K562 (cell line): ENCODE measurements around the gene MIER2. TPM values are rescaled to one million over a fixed set of nuclear protein-coding genes. Genes with fewer than 3 reads are reported as not detected.
A peak's percentile ranks its signal among the peaks of the same experiment; 100 is the strongest.

Experiments used
- ATAC-seq: fragments of 200-7000 bp; cut with Tn5 transposase; 3 replicates; pipeline ENCODE4 v1.9.1; 2020; ENCODE audit warnings: moderate library complexity
- BruUV-seq: library from RNA; stranded (reverse); fragments of 400-500 nt; replicated peaks from 2 replicates; lab custom pipeline; 2021; lab: Mats Ljungman, UMichigan
- CTCF ChIA-PET: fragments of 300-600 bp; formaldehyde crosslinking; extraction: SDS; loops from one replicate; lab custom pipeline; 2021; ENCODE audit warnings: low intra/inter-chr PET ratio; lab: Yijun Ruan, JAX
- POLR2A ChIA-PET: fragments of 300-600, 350-650 bp; sonication (Branson Sonifier 250); formaldehyde crosslinking; extraction: SDS; loops from one replicate; lab custom pipeline; 2021; ENCODE audit warnings: antibody characterized with exemption, inconsistent platforms; lab: Yijun Ruan, JAX
- DNase-seq, 4 experiments: peaks; one replicate each; pipeline versions ENCODE4 v3.0.0 to v3.0.0-alpha.2; 2011 to 2018; ENCODE audit warnings: low spot score in 3 of 4, mixed read lengths in 3 of 4; ENCODE audit errors: extremely low read depth in 1 of 4
- FAIRE-seq: peaks from 2 replicates; lab custom pipeline; 2011; peaks lifted over from hg19 to GRCh38; lab: Jason Lieb, UNC
- H2AFZ ChIP-seq: 2 replicates; pipeline ENCODE4 v1.6.0; 2011; ENCODE audit warnings: low read depth, low read length, control low read depth, inconsistent platforms
- H3K27ac ChIP-seq: fragments of 200-600 bp; 3 replicates; pipeline ENCODE4 v1.8.0; 2011; ENCODE audit warnings: low read depth, mild to moderate bottlenecking, control low read depth, inconsistent platforms, low read length, moderate library complexity, mixed read lengths; ENCODE audit errors: extremely low read depth
- H3K27me3 ChIP-seq, 2 experiments: fragments of 300-600 bp in 1 of 2; 2 replicates in 1 of 2; 3 replicates in 1 of 2; pipeline versions ENCODE4 v1.6.0 to v1.8.0; 2011; ENCODE audit warnings: inconsistent platforms in 2 of 2, low read length in 2 of 2, mild to moderate bottlenecking in 1 of 2, mixed read lengths in 1 of 2, moderate library complexity in 1 of 2; ENCODE audit not compliant: control insufficient read depth in 2 of 2, insufficient read depth in 2 of 2
- H3K36me3 ChIP-seq: fragments of 300-600 bp; 3 replicates; pipeline ENCODE4 v1.8.0; 2011; ENCODE audit warnings: mild to moderate bottlenecking, low read length, inconsistent platforms; ENCODE audit not compliant: control insufficient read depth, insufficient read depth
- H3K4me1 ChIP-seq, 2 experiments: fragments of 200-600 bp in 1 of 2; replicated peaks in 1 of 2; 2 replicates in 1 of 2; 3 replicates in 1 of 2; pipeline versions ENCODE4 v1.5.1 to v1.8.0; 2011; ENCODE audit warnings: inconsistent platforms in 2 of 2, low read length in 2 of 2, mild to moderate bottlenecking in 1 of 2, mixed read lengths in 1 of 2, moderate library complexity in 1 of 2; ENCODE audit not compliant: control insufficient read depth in 2 of 2, insufficient read depth in 2 of 2
- H3K4me2 ChIP-seq: 2 replicates; pipeline ENCODE4 v1.6.1; 2011; ENCODE audit warnings: low read length, control low read depth, inconsistent platforms, mixed read lengths; ENCODE audit not compliant: insufficient read depth
- H3K4me3 ChIP-seq: fragments of 200-600 bp; sonication (generic), shearing (Covaris generic); 2 replicates; pipeline ENCODE4 v1.5.1; 2016; ENCODE audit warnings: control low read depth, inconsistent platforms
- H3K79me2 ChIP-seq: fragments of 200-600 bp; 3 replicates; pipeline ENCODE4 v1.8.0; 2011; ENCODE audit warnings: low read length, inconsistent platforms; ENCODE audit not compliant: control insufficient read depth, insufficient read depth
- H3K9ac ChIP-seq, 2 experiments: 2 replicates each; pipeline versions ENCODE4 v1.6.0 to v1.6.1; 2011; ENCODE audit warnings: low read depth in 2 of 2, low read length in 2 of 2, control low read depth in 1 of 2, inconsistent platforms in 1 of 2, mild to moderate bottlenecking in 1 of 2, mixed read lengths in 1 of 2; ENCODE audit not compliant: insufficient read depth in 1 of 2
- H3K9me1 ChIP-seq: one replicate; pipeline ENCODE4 v1.6.0; 2011; ENCODE audit warnings: inconsistent platforms, mild to moderate bottlenecking, low read length, moderate library complexity; ENCODE audit not compliant: control insufficient read depth, insufficient read depth
- H3K9me3 ChIP-seq: replicated peaks from 2 replicates; pipeline ENCODE4 v1.5.1; 2011; ENCODE audit warnings: low read depth, low read length, inconsistent platforms; ENCODE audit not compliant: control insufficient read depth, insufficient read depth
- H4K20me1 ChIP-seq: replicated peaks from 2 replicates; pipeline ENCODE4 v1.6.1; 2011; ENCODE audit warnings: low read length, inconsistent platforms, mixed read lengths; ENCODE audit not compliant: control insufficient read depth, insufficient read depth
- BCL6 ChIP-seq: fragments of 250-450 bp; sonication (Bioruptor Pico); IDR thresholded peaks from 2 replicates; pipeline ENCODE4 v1.4.0; 2020
- C11orf30 ChIP-seq: fragments of 450-650 bp; IDR thresholded peaks from 2 replicates; pipeline ENCODE4 v1.6.1; 2016; ENCODE audit warnings: low read depth, mild to moderate bottlenecking
- CBFB ChIP-seq: sonication (generic); formaldehyde crosslinking; IDR thresholded peaks from 2 replicates; pipeline ENCODE4 v1.4.0; 2020; ENCODE audit warnings: mild to moderate bottlenecking, missing genetic modification reagents
- CREM ChIP-seq: IDR thresholded peaks from 2 replicates; pipeline ENCODE4 v1.6.1; 2014; ENCODE audit warnings: antibody characterized with exemption, low read depth
- IFI16 ChIP-seq: fragments of 250-450 bp; sonication (Bioruptor Pico); IDR thresholded peaks from 2 replicates; pipeline ENCODE4 v2.1.2; 2022; ENCODE audit warnings: mild to moderate bottlenecking, inconsistent platforms
- KAT8 ChIP-seq: fragments of 450-650 bp; IDR thresholded peaks from 2 replicates; pipeline ENCODE4 v1.6.1; 2016; ENCODE audit warnings: low read depth, mild to moderate bottlenecking
- LEF1 ChIP-seq: fragments of 450-650 bp; IDR thresholded peaks from 2 replicates; pipeline ENCODE4 v1.6.1; 2016; ENCODE audit warnings: mild to moderate bottlenecking
- MEIS2 ChIP-seq: fragments of 450-650 bp; IDR thresholded peaks from 2 replicates; pipeline ENCODE4 v1.6.1; 2014; ENCODE audit warnings: mild to moderate bottlenecking; ENCODE audit not compliant: partially characterized antibody
- NCOA1 ChIP-seq: fragments of 450-650 bp; IDR thresholded peaks from 2 replicates; pipeline ENCODE4 v1.6.1; 2016; ENCODE audit warnings: low read depth
- NONO ChIP-seq, 2 experiments: fragments of 200-400 bp in 1 of 2; fragments of 450-650 bp in 1 of 2; formaldehyde crosslinking in 1 of 2; IDR thresholded peaks; 2 replicates each; pipeline ENCODE4 v1.6.1; 2017; ENCODE audit warnings: low read depth in 2 of 2, mild to moderate bottlenecking in 2 of 2, moderate library complexity in 2 of 2, low read length in 1 of 2
- SIN3A ChIP-seq, 2 experiments: fragments of 150-350 bp in 1 of 2; IDR thresholded peaks; 2 replicates each; pipeline ENCODE4 v1.6.1; 2011 to 2016; ENCODE audit warnings: borderline replicate concordance in 2 of 2, low read depth in 2 of 2, low read length in 2 of 2, mild to moderate bottlenecking in 2 of 2, moderate library complexity in 2 of 2; ENCODE audit not compliant: control insufficient read depth in 1 of 2
- TBL1XR1 ChIP-seq, 2 experiments: IDR thresholded peaks; 2 replicates each; pipeline ENCODE4 v1.6.1; 2012; ENCODE audit warnings: improper control_type of control experiment in 2 of 2, low read length in 2 of 2, mild to moderate bottlenecking in 1 of 2
- TCF7L2 ChIP-seq: fragments of 150-350 bp; IDR thresholded peaks from 2 replicates; pipeline ENCODE4 v1.6.1; 2016; ENCODE audit warnings: low read depth, mild to moderate bottlenecking, low read length, moderate library complexity
- TEAD1 ChIP-seq, 2 experiments: fragments of 450-650 bp in 1 of 2; sonication (generic) in 1 of 2; formaldehyde crosslinking; IDR thresholded peaks; 2 replicates each; pipeline versions ENCODE4 v1.4.0 to v1.8.0; 2020 to 2022; ENCODE audit warnings: mild to moderate bottlenecking in 2 of 2, missing genetic modification reagents in 1 of 2
- XRCC5 ChIP-seq: fragments of 200-400 bp; formaldehyde crosslinking; IDR thresholded peaks from 2 replicates; pipeline ENCODE4 v1.6.1; 2017; ENCODE audit warnings: low read depth, mild to moderate bottlenecking, low read length
- ZC3H4 ChIP-seq: sonication (generic); formaldehyde crosslinking; IDR thresholded peaks from 2 replicates; pipeline ENCODE4 v1.9.0; 2021; ENCODE audit warnings: missing genetic modification reagents, borderline replicate concordance
- WGBS: fragments of 100-300 bp; shearing (Covaris generic); methylation state at CpG from one replicate; pipeline ENCODE4 v1.1.6; 2016; ENCODE audit warnings: low coverage, mixed read lengths; ENCODE audit not compliant: insufficient coverage; ENCODE audit errors: missing lambda C conversion rate; 5-methylcytosine and 5-hydroxymethylcytosine counted together
- in situ Hi-C: fragments of 300-500 bp; cut with MboI; formaldehyde crosslinking; loops from 4 replicates; pipeline ENCODE4 v1.15.0; 2018; ENCODE audit warnings: inconsistent platforms, mixed read lengths
- intact Hi-C: fragments of 100-400 bp; cut with micrococcal nuclease; formaldehyde crosslinking; loops from 2 replicates; pipeline ENCODE4 v1.14.2; 2022
- polyA plus RNA-seq, 8 experiments: library from polyadenylated mRNA; depleted of rRNA in 4 of 8; stranded (reverse) in 5 of 8; unstranded in 3 of 8; fragments of >200 nt; fragmentation: Nextera tagmentation in 2 of 8; fragmentation: Illumina TruSeq in 1 of 8; extraction: Ambion mirVana in 2 of 8; extraction: Trizol in 1 of 8; gene quantifications; 2 replicates each; pipeline versions ENCODE4 v1.2.1 to v1.2.3, GENCODE V29; 2011 to 2014; ENCODE audit warnings: inconsistent platforms in 1 of 8, missing spikeins in 1 of 8
- total RNA-seq, 7 experiments: library from RNA; depleted of rRNA in 6 of 7; stranded (reverse); fragments of >200 nt in 6 of 7; fragmentation: Illumina TruSeq in 2 of 7; extraction: Trizol in 2 of 7; gene quantifications; 2 replicates each; pipeline versions ENCODE4 v1.2.1 to v1.2.3, GENCODE V29; 2011 to 2021; ENCODE audit warnings: low replicate concordance in 1 of 7
- TF ChIP-seq, protein P1 (sequence below): fragments of 150-350 bp; IDR thresholded peaks from 2 replicates; pipeline ENCODE4 v1.6.1; 2014; ENCODE audit warnings: low read depth, mild to moderate bottlenecking, low read length, borderline replicate concordance
- TF ChIP-seq, protein P2 (sequence below): sonication (generic); formaldehyde crosslinking; IDR thresholded peaks from 2 replicates; pipeline ENCODE4 v1.8.0; 2022; ENCODE audit warnings: mild to moderate bottlenecking, missing genetic modification reagents
- TF ChIP-seq, protein P3 (sequence below): sonication (generic); formaldehyde crosslinking; IDR thresholded peaks from 2 replicates; pipeline ENCODE4 v1.8.0; 2022; ENCODE audit warnings: missing genetic modification reagents, mild to moderate bottlenecking, moderate library complexity, borderline replicate concordance

MIER2 gene
- total and polyA plus RNA-seq, 9 of the 15 experiments (the other 6 are each of a cell fraction or from before 2014, with no cell fraction given): 0.46 to 34.7 (median 15.6) TPM

DNA sequence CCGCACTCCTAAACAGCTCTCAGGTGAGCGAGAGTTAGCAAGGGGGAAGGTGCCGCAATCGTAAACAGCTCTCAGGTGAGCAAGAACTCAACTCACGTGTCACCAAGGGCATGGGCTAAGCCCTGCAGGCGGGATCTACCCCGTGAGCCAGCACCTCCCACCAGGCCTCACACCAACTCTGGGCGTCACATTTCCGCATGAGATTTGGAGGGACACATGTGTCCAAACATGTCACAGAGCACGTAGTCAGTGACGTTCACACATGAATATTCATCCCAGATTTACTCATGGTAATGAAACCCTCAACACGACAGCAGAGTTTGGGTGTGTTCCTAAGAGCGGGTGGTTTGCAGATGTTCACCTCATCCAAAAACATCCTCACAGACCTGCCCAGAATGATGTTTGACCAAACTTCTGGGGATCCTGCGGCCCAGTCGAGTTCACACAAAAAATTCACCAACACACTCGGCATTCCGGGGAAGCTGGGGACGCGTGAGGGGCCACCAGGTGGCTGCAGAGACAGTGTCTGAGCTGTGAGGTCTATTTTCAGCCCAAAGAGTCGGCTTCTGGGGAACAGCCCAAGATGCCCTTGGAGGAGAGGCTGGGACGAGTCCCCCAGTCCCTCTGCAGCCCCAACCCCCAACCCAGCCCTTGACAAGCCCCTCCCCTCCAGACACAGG lies 44.8 kb upstream of the MIER2 start:
- H3K36me3 ChIP-seq: no peaks in the 10 kb centered on the region
- ChIA-PET POLR2A (no interaction called here), CTCF (no interaction called here)
- no peaks in the 10 kb centered on the region for H3K9me1 ChIP-seq
- intact Hi-C loops: no loop called here
- no peak overlapping the region for H2AFZ ChIP-seq
- H3K79me2 ChIP-seq: no peaks in the 10 kb centered on the region
- H3K4me1 ChIP-seq: peaks cover 0 to 9% of the 10 kb centered on the region in 2 experiments; a peak in 1 of 5 replicates
- ATAC-seq (no peak), DNase-seq (no peak), FAIRE-seq (no peak)
- WGBS: 5% methylated on average over 19 of the region's 21 CpGs
- H3K4me3 ChIP-seq: no peak overlapping the region
- no peak overlapping the region for H3K27ac ChIP-seq
- peak overlapping the region in 1 of 2 experiments; percentile 43; a peak in 1 of 4 replicates for H3K9ac ChIP-seq
- in situ Hi-C loops: no loop called here
- H4K20me1 ChIP-seq: no peaks in the 10 kb centered on the region
- BruUV-seq: no TSS peak
- H3K27me3 ChIP-seq: peaks cover 23 to 45% of the 10 kb centered on the region in 2 experiments
- H3K4me2 ChIP-seq: no peak overlapping the region
- no peaks in the 10 kb centered on the region for H3K9me3 ChIP-seq
- TF ChIP-seq NONO (IDR thresholded peaks at IDR 0.05; ENCODE audit: low read depth in 2 of 2, low read length in 1 of 2) (no peak), KAT8 (no peak), SIN3A (IDR thresholded peaks at IDR 0.05; ENCODE audit: borderline replicate concordance in 2 of 2, control insufficient read depth in 1 of 2, low read depth in 2 of 2, low read length in 2 of 2) (no peak), IFI16 (no peak), C11orf30 (no peak), NCOA1 (no peak), TBL1XR1 (IDR thresholded peaks at IDR 0.05; ENCODE audit: low read length in 2 of 2) (no peak), XRCC5 (no peak), LEF1 (no peak), CREM (no peak), TCF7L2 (no peak), CBFB (CRISPR knock-in tag) (no peak), MEIS2 (no peak), ZC3H4 (no peak), TEAD1 (CRISPR knock-in tag; IDR thresholded peaks at IDR 0.05) (no peak), BCL6 (CRISPR knock-in tag) (no peak)
- TF ChIP-seq, protein P1, sequence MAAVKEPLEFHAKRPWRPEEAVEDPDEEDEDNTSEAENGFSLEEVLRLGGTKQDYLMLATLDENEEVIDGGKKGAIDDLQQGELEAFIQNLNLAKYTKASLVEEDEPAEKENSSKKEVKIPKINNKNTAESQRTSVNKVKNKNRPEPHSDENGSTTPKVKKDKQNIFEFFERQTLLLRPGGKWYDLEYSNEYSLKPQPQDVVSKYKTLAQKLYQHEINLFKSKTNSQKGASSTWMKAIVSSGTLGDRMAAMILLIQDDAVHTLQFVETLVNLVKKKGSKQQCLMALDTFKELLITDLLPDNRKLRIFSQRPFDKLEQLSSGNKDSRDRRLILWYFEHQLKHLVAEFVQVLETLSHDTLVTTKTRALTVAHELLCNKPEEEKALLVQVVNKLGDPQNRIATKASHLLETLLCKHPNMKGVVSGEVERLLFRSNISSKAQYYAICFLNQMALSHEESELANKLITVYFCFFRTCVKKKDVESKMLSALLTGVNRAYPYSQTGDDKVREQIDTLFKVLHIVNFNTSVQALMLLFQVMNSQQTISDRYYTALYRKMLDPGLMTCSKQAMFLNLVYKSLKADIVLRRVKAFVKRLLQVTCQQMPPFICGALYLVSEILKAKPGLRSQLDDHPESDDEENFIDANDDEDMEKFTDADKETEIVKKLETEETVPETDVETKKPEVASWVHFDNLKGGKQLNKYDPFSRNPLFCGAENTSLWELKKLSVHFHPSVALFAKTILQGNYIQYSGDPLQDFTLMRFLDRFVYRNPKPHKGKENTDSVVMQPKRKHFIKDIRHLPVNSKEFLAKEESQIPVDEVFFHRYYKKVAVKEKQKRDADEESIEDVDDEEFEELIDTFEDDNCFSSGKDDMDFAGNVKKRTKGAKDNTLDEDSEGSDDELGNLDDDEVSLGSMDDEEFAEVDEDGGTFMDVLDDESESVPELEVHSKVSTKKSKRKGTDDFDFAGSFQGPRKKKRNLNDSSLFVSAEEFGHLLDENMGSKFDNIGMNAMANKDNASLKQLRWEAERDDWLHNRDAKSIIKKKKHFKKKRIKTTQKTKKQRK: no peak
- TF ChIP-seq, protein P2, sequence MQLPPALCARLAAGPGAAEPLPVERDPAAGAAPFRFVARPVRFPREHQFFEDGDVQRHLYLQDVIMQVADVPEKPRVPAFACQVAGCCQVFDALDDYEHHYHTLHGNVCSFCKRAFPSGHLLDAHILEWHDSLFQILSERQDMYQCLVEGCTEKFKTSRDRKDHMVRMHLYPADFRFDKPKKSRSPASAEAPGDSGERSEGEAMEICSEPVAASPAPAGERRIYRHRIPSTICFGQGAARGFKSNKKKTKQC (CRISPR knock-in tag): no peak
- TF ChIP-seq, protein P3, sequence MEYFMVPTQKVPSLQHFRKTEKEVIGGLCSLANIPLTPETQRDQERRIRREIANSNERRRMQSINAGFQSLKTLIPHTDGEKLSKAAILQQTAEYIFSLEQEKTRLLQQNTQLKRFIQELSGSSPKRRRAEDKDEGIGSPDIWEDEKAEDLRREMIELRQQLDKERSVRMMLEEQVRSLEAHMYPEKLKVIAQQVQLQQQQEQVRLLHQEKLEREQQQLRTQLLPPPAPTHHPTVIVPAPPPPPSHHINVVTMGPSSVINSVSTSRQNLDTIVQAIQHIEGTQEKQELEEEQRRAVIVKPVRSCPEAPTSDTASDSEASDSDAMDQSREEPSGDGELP (CRISPR knock-in tag): no peak
